Endothelial cell of umbilical vein (primary cell): ENCODE results near the gene ZNF81. TPM values are rescaled to one million over a fixed set of nuclear protein-coding genes. Genes with fewer than 3 reads are reported as not detected.
"Not testable (repeated sequence)": the region's sequence is repeated elsewhere in the genome, so short reads cannot be mapped to it uniquely, and the experiment has no call there.

Source experiments
- BruUV-seq: library from RNA; stranded (reverse); fragments of 400-500 nt; replicated peaks from 2 replicates; lab custom pipeline; 2021; lab: Mats Ljungman, UMichigan
- CTCF ChIA-PET: fragments of 300-600, 350-600 bp; sonication (Branson Sonifier 250); formaldehyde crosslinking; loops from one replicate; lab custom pipeline; 2021; ENCODE audit warnings: antibody characterized with exemption, inconsistent platforms; lab: Charles Lee
- POLR2A ChIA-PET: fragments of 300-600, 350-600 bp; sonication (Branson Sonifier 250); formaldehyde crosslinking; loops from one replicate; lab custom pipeline; 2021; ENCODE audit warnings: antibody characterized with exemption, inconsistent platforms; lab: Charles Lee
- DNase-seq: peaks from one replicate; pipeline ENCODE4 v3.0.0-alpha.2; 2011; ENCODE audit warnings: low read depth, low spot score
- FAIRE-seq: peaks from 2 replicates; lab custom pipeline; 2011; peaks lifted over from hg19 to GRCh38; lab: Jason Lieb, UNC
- H2AFZ ChIP-seq: 2 replicates; pipeline ENCODE4 v1.6.0; 2012; ENCODE audit warnings: low read depth, low read length, control low read depth, inconsistent platforms
- H3K27ac ChIP-seq: 2 replicates; pipeline ENCODE4 v1.5.1; 2011; ENCODE audit warnings: low read depth, mild to moderate bottlenecking, control low read depth, low read length, moderate library complexity; ENCODE audit not compliant: insufficient read depth
- H3K27me3 ChIP-seq, 2 experiments: 2 replicates each; pipeline versions ENCODE4 v1.6.0 to v1.6.1; 2011; ENCODE audit warnings: low read length in 2 of 2, mixed read lengths in 1 of 2; ENCODE audit not compliant: control insufficient read depth in 2 of 2, insufficient read depth in 2 of 2
- H3K36me3 ChIP-seq, 2 experiments: 2 replicates in 1 of 2; 3 replicates in 1 of 2; pipeline ENCODE4 v1.5.1; 2011; ENCODE audit warnings: low read length in 2 of 2, mild to moderate bottlenecking in 1 of 2, moderate library complexity in 1 of 2; ENCODE audit not compliant: control insufficient read depth in 2 of 2, insufficient read depth in 2 of 2; ENCODE audit errors: extremely low read depth in 1 of 2
- H3K4me1 ChIP-seq: 3 replicates; pipeline ENCODE4 v1.5.1; 2011; ENCODE audit warnings: mild to moderate bottlenecking, low read length; ENCODE audit not compliant: control insufficient read depth, insufficient read depth; ENCODE audit errors: extremely low read depth
- H3K4me2 ChIP-seq: 2 replicates; pipeline ENCODE4 v1.6.1; 2011; ENCODE audit warnings: low read length, control low read depth, mixed read lengths; ENCODE audit not compliant: insufficient read depth
- H3K4me3 ChIP-seq, 3 experiments: fragments of 200-600 bp in 1 of 3; sonication (generic), shearing (Covaris generic) in 1 of 3; replicated peaks in 1 of 3; 2 replicates each; pipeline ENCODE4 v1.5.1; 2011 to 2016; ENCODE audit warnings: control low read depth in 3 of 3, low read length in 3 of 3, mild to moderate bottlenecking in 2 of 3, inconsistent platforms in 1 of 3, low read depth in 1 of 3, moderate library complexity in 1 of 3; ENCODE audit not compliant: insufficient read depth in 1 of 3
- H3K79me2 ChIP-seq: 2 replicates; pipeline ENCODE4 v1.6.0; 2012; ENCODE audit warnings: low read length, inconsistent platforms; ENCODE audit not compliant: control insufficient read depth, insufficient read depth
- H3K9ac ChIP-seq: replicated peaks from 2 replicates; pipeline ENCODE3; 2011; ENCODE audit warnings: low read length, control low read depth; ENCODE audit not compliant: insufficient read depth; ENCODE audit errors: extremely low read depth
- H3K9me1 ChIP-seq: replicated peaks from 3 replicates; pipeline ENCODE4 v1.6.0; 2011; ENCODE audit warnings: mild to moderate bottlenecking, low read length; ENCODE audit not compliant: control insufficient read depth, insufficient read depth; ENCODE audit errors: extremely low read depth
- H3K9me3 ChIP-seq: replicated peaks from 2 replicates; pipeline ENCODE4 v1.5.1; 2012; ENCODE audit warnings: low read length, inconsistent platforms; ENCODE audit not compliant: control insufficient read depth, insufficient read depth
- H4K20me1 ChIP-seq: replicated peaks from 2 replicates; pipeline ENCODE3; 2011; ENCODE audit warnings: mild to moderate bottlenecking, low read length; ENCODE audit not compliant: control insufficient read depth, insufficient read depth; ENCODE audit errors: extremely low read depth
- EZH2 ChIP-seq: IDR thresholded peaks from 2 replicates; pipeline ENCODE4 v1.6.1; 2012; ENCODE audit warnings: borderline replicate concordance, low read depth, mild to moderate bottlenecking, moderate library complexity, low read length, inconsistent platforms; ENCODE audit not compliant: severe bottlenecking
- FOS ChIP-seq: IDR thresholded peaks from 2 replicates; pipeline ENCODE4 v1.6.1; 2011; ENCODE audit warnings: mild to moderate bottlenecking, low read length, moderate library complexity, borderline replicate concordance; ENCODE audit not compliant: insufficient read depth
- GATA2 ChIP-seq: IDR thresholded peaks from 2 replicates; pipeline ENCODE4 v1.7.0; 2011; ENCODE audit warnings: low read depth, mild to moderate bottlenecking, moderate library complexity, mixed read lengths, low read length; ENCODE audit not compliant: insufficient read length, insufficient read depth
- JUN ChIP-seq: IDR thresholded peaks from 2 replicates; pipeline ENCODE4 v1.6.1; 2011; ENCODE audit warnings: borderline replicate concordance, low read depth; ENCODE audit not compliant: insufficient read length, insufficient read depth
- MYC ChIP-seq: IDR thresholded peaks from one replicate; pipeline ENCODE4 v1.6.1; 2011; ENCODE audit warnings: mild to moderate bottlenecking, low read depth, low read length
- POLR2A ChIP-seq: IDR thresholded peaks from 2 replicates; pipeline ENCODE4 v1.6.1; 2012; ENCODE audit warnings: low read depth, mild to moderate bottlenecking, control low read depth, low read length
- POLR2AphosphoS5 ChIP-seq: IDR thresholded peaks from 2 replicates; pipeline ENCODE4 v1.6.1; 2012; ENCODE audit warnings: low read depth, mild to moderate bottlenecking, control low read depth, low read length, moderate library complexity; ENCODE audit not compliant: insufficient read depth
- dilution Hi-C: fragments of 300-500 bp; cut with MboI; formaldehyde crosslinking; loops from one replicate; pipeline ENCODE4 v1.15.0; 2019; ENCODE audit warnings: low sequenced_read_pairs; ENCODE audit not compliant: extremely low pct_ligation_motif_present
- intact Hi-C: fragments of 100-400 bp; cut with micrococcal nuclease; formaldehyde crosslinking; loops from one replicate; pipeline ENCODE4 v1.10.0; 2022
- polyA plus RNA-seq, 4 experiments: library from polyadenylated mRNA; depleted of rRNA in 3 of 4; stranded (reverse) in 3 of 4; unstranded in 1 of 4; fragments of >200 nt; gene quantifications; 2 replicates each; pipeline versions ENCODE4 v1.2.1 to v1.2.3, GENCODE V29; 2011 to 2012; ENCODE audit warnings: missing spikeins in 1 of 4
- total RNA-seq: library from RNA; stranded (reverse); gene quantifications from 2 replicates; pipeline ENCODE4 v1.2.3, GENCODE V29; 2021
- TF ChIP-seq, protein P1 (sequence below), 2 donors: IDR thresholded peaks; 1 replicate in 1 of 2; 2 replicates in 1 of 2; pipeline ENCODE4 v1.5.1; 2011; ENCODE audit warnings: low read length in 2 of 2, mild to moderate bottlenecking in 2 of 2, moderate library complexity in 2 of 2, control low read depth in 1 of 2, inconsistent platforms in 1 of 2, low read depth in 1 of 2; ENCODE audit not compliant: insufficient read depth in 1 of 2; ENCODE audit errors: extremely low read depth in 1 of 2
- TF ChIP-seq, protein P2 (sequence below): IDR thresholded peaks from 2 replicates; pipeline ENCODE4 v1.6.1; 2011; ENCODE audit not compliant: insufficient read depth, insufficient read length

ZNF81 gene
- total and polyA plus RNA-seq, 2 donors (not counting 3 experiments of a cell fraction or from before 2014, with no cell fraction given) = 2.7 to 6.4 TPM

DNA sequence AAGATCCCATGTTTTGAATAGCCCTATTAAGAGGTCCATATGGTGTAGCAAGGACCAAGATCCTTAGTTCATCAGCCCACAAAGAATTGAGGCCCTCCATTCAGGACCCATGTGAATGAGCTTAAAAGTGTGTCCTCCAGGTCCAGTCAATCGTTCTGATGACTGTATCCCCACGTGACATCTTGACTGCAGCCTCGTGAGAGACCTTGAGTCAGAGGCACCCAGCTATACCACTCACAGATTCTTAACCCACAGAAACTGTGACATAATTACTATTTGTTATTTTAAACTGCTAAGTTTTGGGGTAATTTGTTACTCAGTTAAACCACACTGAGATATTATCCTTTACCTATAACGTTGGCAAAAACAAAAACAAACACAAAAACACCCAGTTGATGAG, 104.7 kb downstream of the ZNF81 start:
- H3K9ac ChIP-seq = no peak overlapping the region
- H2AFZ ChIP-seq = no peak overlapping the region
- H3K79me2 ChIP-seq = no peaks in the 10 kb centered on the region
- POLR2A ChIA-PET = no interaction called here
- H3K4me3 ChIP-seq = no peak overlapping the region
- H3K9me1 ChIP-seq = no peaks in the 10 kb centered on the region
- DNase-seq (no peak), FAIRE-seq (no peak)
- intact Hi-C loops (no loop called here), dilution Hi-C loops (no loop called here)
- no peaks in the 10 kb centered on the region for H3K27me3 ChIP-seq
- no peaks in the 10 kb centered on the region for H3K4me1 ChIP-seq
- no peak overlapping the region for H3K4me2 ChIP-seq
- no peaks in the 10 kb centered on the region for H3K36me3 ChIP-seq
- H4K20me1 ChIP-seq = no peaks in the 10 kb centered on the region
- TF ChIP-seq EZH2 (no peak), POLR2A (no peak), POLR2AphosphoS5 (no peak), JUN (no peak), FOS (no peak), MYC (no peak), GATA2 (no peak)
- TF ChIP-seq, protein P1, sequence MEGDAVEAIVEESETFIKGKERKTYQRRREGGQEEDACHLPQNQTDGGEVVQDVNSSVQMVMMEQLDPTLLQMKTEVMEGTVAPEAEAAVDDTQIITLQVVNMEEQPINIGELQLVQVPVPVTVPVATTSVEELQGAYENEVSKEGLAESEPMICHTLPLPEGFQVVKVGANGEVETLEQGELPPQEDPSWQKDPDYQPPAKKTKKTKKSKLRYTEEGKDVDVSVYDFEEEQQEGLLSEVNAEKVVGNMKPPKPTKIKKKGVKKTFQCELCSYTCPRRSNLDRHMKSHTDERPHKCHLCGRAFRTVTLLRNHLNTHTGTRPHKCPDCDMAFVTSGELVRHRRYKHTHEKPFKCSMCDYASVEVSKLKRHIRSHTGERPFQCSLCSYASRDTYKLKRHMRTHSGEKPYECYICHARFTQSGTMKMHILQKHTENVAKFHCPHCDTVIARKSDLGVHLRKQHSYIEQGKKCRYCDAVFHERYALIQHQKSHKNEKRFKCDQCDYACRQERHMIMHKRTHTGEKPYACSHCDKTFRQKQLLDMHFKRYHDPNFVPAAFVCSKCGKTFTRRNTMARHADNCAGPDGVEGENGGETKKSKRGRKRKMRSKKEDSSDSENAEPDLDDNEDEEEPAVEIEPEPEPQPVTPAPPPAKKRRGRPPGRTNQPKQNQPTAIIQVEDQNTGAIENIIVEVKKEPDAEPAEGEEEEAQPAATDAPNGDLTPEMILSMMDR (IDR thresholded peaks at IDR 0.05; ENCODE audit: extremely low read depth in 1 of 2, insufficient read depth in 1 of 2, low read depth in 1 of 2, low read length in 2 of 2) = no peak
- TF ChIP-seq, protein P2, sequence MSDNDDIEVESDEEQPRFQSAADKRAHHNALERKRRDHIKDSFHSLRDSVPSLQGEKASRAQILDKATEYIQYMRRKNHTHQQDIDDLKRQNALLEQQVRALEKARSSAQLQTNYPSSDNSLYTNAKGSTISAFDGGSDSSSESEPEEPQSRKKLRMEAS = no peak
- BruUV-seq = no TSS peak
- no peak overlapping the region for H3K27ac ChIP-seq
- H3K9me3 ChIP-seq = no peaks in the 10 kb centered on the region
- CTCF ChIA-PET = no interaction called here

DNA sequence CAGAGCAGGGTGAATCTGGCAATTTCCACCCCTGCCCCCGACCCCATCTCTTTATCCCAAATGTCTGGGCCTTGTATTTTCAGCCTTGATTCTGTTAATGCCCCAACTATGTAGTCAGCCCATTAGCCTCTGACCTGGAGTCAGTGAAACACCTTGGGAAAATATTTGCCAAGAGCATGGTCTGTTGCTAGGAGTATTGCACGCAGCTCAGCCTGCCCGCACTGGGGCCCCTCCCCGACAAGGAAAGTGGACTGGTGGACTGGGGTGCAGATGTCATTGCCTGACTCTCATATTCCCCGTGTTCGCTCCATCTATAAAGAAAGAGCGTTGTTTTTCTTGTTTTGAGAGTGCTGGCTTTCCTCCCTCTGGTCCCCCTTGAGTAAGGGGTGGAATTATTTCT, 118.6 kb downstream of the ZNF81 start:
- dilution Hi-C loops, FAIRE-seq, BruUV-seq: not testable (repeated sequence)

More for the DNA sequence above, 118.6 kb downstream of the ZNF81 start:
- H3K27me3 ChIP-seq, POLR2A ChIA-PET, H3K9ac ChIP-seq, H3K4me1 ChIP-seq, H3K4me2 ChIP-seq, H3K79me2 ChIP-seq, DNase-seq, H2AFZ ChIP-seq, H3K9me1 ChIP-seq, H4K20me1 ChIP-seq, H3K36me3 ChIP-seq, H3K27ac ChIP-seq, intact Hi-C loops, H3K4me3 ChIP-seq, H3K9me3 ChIP-seq, CTCF ChIA-PET: not testable (repeated sequence)
